Keratinocyte (primary cell): Measurements from ENCODE around the gene FANCD2. TPM values are rescaled to one million over a fixed set of nuclear protein-coding genes. Genes with fewer than 3 reads are reported as not detected.

Experiments used
- DNase-seq: peaks from one replicate; pipeline ENCODE4 v3.0.0-alpha.2; 2011; ENCODE audit warnings: low read depth, missing footprints, low spot score
- FAIRE-seq: peaks from 2 replicates; lab custom pipeline; 2011; peaks lifted over from hg19 to GRCh38; lab: Jason Lieb, UNC
- H2AFZ ChIP-seq: 2 replicates; pipeline ENCODE4 v1.6.0; 2012; ENCODE audit warnings: low read length, control low read depth, inconsistent platforms; ENCODE audit not compliant: control insufficient read depth
- H3K27ac ChIP-seq: 2 replicates; pipeline ENCODE4 v1.5.1; 2011; ENCODE audit warnings: low read length; ENCODE audit not compliant: control insufficient read depth, insufficient read depth
- H3K27me3 ChIP-seq: 3 replicates; pipeline ENCODE4 v1.6.0; 2011; ENCODE audit warnings: low read length; ENCODE audit not compliant: control insufficient read depth, insufficient read depth; ENCODE audit errors: extremely low read depth
- H3K36me3 ChIP-seq, 2 experiments: 2 replicates in 1 of 2; 3 replicates in 1 of 2; pipeline ENCODE4 v1.5.1; 2011; ENCODE audit warnings: low read length in 2 of 2, mild to moderate bottlenecking in 1 of 2; ENCODE audit not compliant: control insufficient read depth in 2 of 2, insufficient read depth in 2 of 2; ENCODE audit errors: extremely low read depth in 1 of 2
- H3K4me1 ChIP-seq: 3 replicates; pipeline ENCODE4 v1.5.1; 2011; ENCODE audit warnings: low read length; ENCODE audit not compliant: control insufficient read depth, insufficient read depth; ENCODE audit errors: extremely low read depth
- H3K4me2 ChIP-seq: 3 replicates; pipeline ENCODE4 v1.6.0; 2011; ENCODE audit warnings: low read depth, low read length; ENCODE audit not compliant: control insufficient read depth, insufficient read depth; ENCODE audit errors: extremely low read depth
- H3K4me3 ChIP-seq, 3 experiments: fragments of 200-600 bp in 1 of 3; sonication (generic) in 1 of 3; 2 replicates in 2 of 3; 3 replicates in 1 of 3; pipeline ENCODE4 v1.5.1; 2011 to 2016; ENCODE audit warnings: low read length in 3 of 3, mild to moderate bottlenecking in 3 of 3, control low read depth in 2 of 3, inconsistent platforms in 1 of 3, low read depth in 1 of 3, mixed read lengths in 1 of 3, mixed run types in 1 of 3, moderate library complexity in 1 of 3; ENCODE audit not compliant: control insufficient read depth in 2 of 3, insufficient read depth in 2 of 3; ENCODE audit errors: extremely low read depth in 1 of 3
- H3K79me2 ChIP-seq: 2 replicates; pipeline ENCODE4 v1.6.0; 2012; ENCODE audit warnings: low read length; ENCODE audit not compliant: control insufficient read depth, insufficient read depth
- H3K9ac ChIP-seq: 3 replicates; pipeline ENCODE4 v1.6.0; 2011; ENCODE audit warnings: low read length; ENCODE audit not compliant: control insufficient read depth, insufficient read depth; ENCODE audit errors: extremely low read depth
- H3K9me1 ChIP-seq: 3 replicates; pipeline ENCODE4 v1.6.0; 2011; ENCODE audit warnings: low read length; ENCODE audit not compliant: control insufficient read depth, insufficient read depth; ENCODE audit errors: extremely low read depth
- H3K9me3 ChIP-seq: 2 replicates; pipeline ENCODE4 v1.5.1; 2012; ENCODE audit warnings: low read depth, low read length; ENCODE audit not compliant: control insufficient read depth
- H4K20me1 ChIP-seq: 3 replicates; pipeline ENCODE4 v1.6.0; 2011; ENCODE audit warnings: low read length; ENCODE audit not compliant: control insufficient read depth, insufficient read depth; ENCODE audit errors: extremely low read depth
- EZH2 ChIP-seq: IDR thresholded peaks from one replicate; pipeline ENCODE4 v1.6.1; 2012; ENCODE audit warnings: inconsistent platforms, mild to moderate bottlenecking, low read length, moderate library complexity
- dilution Hi-C: fragments of 300-500 bp; cut with MboI; formaldehyde crosslinking; loops from one replicate; pipeline ENCODE4 v1.7.0; 2020; ENCODE audit warnings: low sequenced_read_pairs; ENCODE audit not compliant: extremely low pct_ligation_motif_present
- polyA minus RNA-seq, 3 experiments: library from RNA; depleted of rRNA, polyadenylated mRNA; stranded (reverse); fragments of >200 nt; gene quantifications; 1 replicate in 1 of 3; 2 replicates in 1 of 3; 3 replicates in 1 of 3; pipeline ENCODE4 v1.2.3, GENCODE V29; 2011
- polyA plus RNA-seq, 5 experiments: library from polyadenylated mRNA; depleted of rRNA in 3 of 5; stranded (reverse) in 3 of 5; stranded (forward) in 1 of 5; unstranded in 1 of 5; fragments of >200 nt; gene quantifications; 1 replicate in 1 of 5; 2 replicates in 3 of 5; 3 replicates in 1 of 5; pipeline versions ENCODE4 v1.2.1 to v1.2.3, GENCODE V29; 2011 to 2012; ENCODE audit warnings: missing spikeins in 2 of 5, low read depth in 1 of 5, low replicate concordance in 1 of 5
- TF ChIP-seq, protein P1 (sequence below), 3 experiments: IDR thresholded peaks in 1 of 3; conservative IDR thresholded peaks in 1 of 3; optimal IDR thresholded peaks in 1 of 3; 2 replicates in 2 of 3; 3 replicates in 1 of 3; pipeline versions ENCODE3 to v1.5.1; 2011; ENCODE audit warnings: low read length in 3 of 3, mild to moderate bottlenecking in 3 of 3, moderate library complexity in 2 of 3, control low read depth in 1 of 3, inconsistent platforms in 1 of 3; ENCODE audit not compliant: insufficient read depth in 2 of 3; ENCODE audit errors: extremely low read depth in 1 of 3

FANCD2 gene
- polyA plus RNA-seq, result 3.4 to 20.8 TPM (median 12.5 TPM) in 3 replicates
- polyA plus RNA-seq (2011; ENCODE audit: low read depth), result 2.5 TPM
- polyA plus RNA-seq (2011; cell fraction: cytosol; rRNA removed), result 3.3 and 4.3 TPM in 2 replicates
- 11.5 and 19.7 TPM in 2 replicates for polyA plus RNA-seq (2011; cell fraction: nucleus; rRNA removed)
- polyA plus RNA-seq (2012; ENCODE audit: low replicate concordance), result 2.1 and 11.7 TPM in 2 replicates
- 8.1 to 23.7 TPM (median 10.2 TPM) in 3 replicates for polyA minus RNA-seq
- 5.9 TPM for polyA minus RNA-seq (2011; cell fraction: cytosol; rRNA and poly(A)+ RNA removed)
- polyA minus RNA-seq (2011; cell fraction: nucleus; rRNA and poly(A)+ RNA removed), result 6.2 and 7.3 TPM in 2 replicates

DNA sequence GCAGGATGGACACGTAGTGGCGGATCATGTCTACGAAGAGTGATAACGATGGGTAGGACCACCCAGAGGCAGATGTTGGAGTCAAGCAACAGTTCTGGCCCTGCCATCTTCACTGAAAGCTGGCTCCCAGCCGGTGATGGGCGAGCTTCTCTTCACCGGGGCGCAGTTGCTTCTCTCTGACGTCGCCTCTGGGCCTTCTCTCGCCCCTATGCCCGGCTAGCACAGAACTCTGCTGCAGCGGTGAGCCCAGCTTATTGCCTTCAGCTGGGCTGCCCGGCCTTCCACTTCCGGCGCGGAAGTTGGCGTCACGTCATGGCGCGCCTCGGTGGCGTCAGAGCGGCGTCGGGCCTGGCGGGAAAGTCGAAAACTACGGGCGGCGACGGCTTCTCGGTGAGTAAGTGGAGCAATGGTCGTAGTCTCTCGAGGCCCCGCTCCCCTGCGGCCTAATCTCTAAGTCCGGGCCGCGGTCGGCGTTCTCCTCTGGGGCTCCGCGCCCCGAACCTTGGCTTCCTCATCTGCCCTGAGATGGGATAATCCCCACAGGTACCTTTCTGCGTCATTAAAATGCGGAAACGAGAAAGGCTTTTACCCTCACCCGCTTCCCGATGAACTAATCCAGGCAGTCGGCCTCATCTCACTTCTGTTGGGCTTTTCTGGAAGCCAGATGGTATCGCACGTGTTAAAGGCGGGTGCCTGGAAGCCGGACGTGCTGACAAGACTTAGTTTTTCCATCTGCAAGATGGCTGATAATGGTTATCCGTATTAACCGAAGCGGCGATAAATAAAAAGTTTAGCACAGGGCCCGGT lies at the start of gene FANCD2:
FANCD2 (plus strand) TSS at position 354 of the 807 bp plus-strand sequence. CDS start 2,221 bp downstream, outside the sequence.
- H3K27me3 ChIP-seq, result no peaks in the 10 kb centered on the region
- DNase-seq, result no peak
- no peak for FAIRE-seq
- H3K9me3 ChIP-seq, result no peaks in the 10 kb centered on the region
- peaks cover 9 to 13% of the 10 kb centered on the region in 2 experiments for H3K36me3 ChIP-seq
- H3K27ac ChIP-seq, result peak within 1 kb of the TSS; percentile 93
- H3K9me1 ChIP-seq, result peaks cover 3% of the 10 kb centered on the region
- H3K4me3 ChIP-seq, result peak within 1 kb of the TSS; percentile 81 to 99 (median 86)
- peaks cover 25% of the 10 kb centered on the region for H3K79me2 ChIP-seq
- peaks cover 25% of the 10 kb centered on the region for H3K4me1 ChIP-seq
- TF ChIP-seq, protein P1, sequence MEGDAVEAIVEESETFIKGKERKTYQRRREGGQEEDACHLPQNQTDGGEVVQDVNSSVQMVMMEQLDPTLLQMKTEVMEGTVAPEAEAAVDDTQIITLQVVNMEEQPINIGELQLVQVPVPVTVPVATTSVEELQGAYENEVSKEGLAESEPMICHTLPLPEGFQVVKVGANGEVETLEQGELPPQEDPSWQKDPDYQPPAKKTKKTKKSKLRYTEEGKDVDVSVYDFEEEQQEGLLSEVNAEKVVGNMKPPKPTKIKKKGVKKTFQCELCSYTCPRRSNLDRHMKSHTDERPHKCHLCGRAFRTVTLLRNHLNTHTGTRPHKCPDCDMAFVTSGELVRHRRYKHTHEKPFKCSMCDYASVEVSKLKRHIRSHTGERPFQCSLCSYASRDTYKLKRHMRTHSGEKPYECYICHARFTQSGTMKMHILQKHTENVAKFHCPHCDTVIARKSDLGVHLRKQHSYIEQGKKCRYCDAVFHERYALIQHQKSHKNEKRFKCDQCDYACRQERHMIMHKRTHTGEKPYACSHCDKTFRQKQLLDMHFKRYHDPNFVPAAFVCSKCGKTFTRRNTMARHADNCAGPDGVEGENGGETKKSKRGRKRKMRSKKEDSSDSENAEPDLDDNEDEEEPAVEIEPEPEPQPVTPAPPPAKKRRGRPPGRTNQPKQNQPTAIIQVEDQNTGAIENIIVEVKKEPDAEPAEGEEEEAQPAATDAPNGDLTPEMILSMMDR (optimal IDR thresholded peaks at IDR 0.05 in 1 of 3, IDR thresholded peaks at IDR 0.05 in 1 of 3, conservative IDR thresholded peaks at IDR 0.05 in 1 of 3; ENCODE audit: extremely low read depth in 1 of 3, insufficient read depth in 2 of 3, low read length in 3 of 3), result no peak
- TF ChIP-seq EZH2, result no peak
- peak within 1 kb of the TSS; percentile 94 for H3K9ac ChIP-seq
- H3K4me2 ChIP-seq, result peak within 1 kb of the TSS; percentile 90
- no peaks in the 10 kb centered on the region for H4K20me1 ChIP-seq
- H2AFZ ChIP-seq, result peak within 1 kb of the TSS; percentile 99
- dilution Hi-C loops, result no loop called here

DNA sequence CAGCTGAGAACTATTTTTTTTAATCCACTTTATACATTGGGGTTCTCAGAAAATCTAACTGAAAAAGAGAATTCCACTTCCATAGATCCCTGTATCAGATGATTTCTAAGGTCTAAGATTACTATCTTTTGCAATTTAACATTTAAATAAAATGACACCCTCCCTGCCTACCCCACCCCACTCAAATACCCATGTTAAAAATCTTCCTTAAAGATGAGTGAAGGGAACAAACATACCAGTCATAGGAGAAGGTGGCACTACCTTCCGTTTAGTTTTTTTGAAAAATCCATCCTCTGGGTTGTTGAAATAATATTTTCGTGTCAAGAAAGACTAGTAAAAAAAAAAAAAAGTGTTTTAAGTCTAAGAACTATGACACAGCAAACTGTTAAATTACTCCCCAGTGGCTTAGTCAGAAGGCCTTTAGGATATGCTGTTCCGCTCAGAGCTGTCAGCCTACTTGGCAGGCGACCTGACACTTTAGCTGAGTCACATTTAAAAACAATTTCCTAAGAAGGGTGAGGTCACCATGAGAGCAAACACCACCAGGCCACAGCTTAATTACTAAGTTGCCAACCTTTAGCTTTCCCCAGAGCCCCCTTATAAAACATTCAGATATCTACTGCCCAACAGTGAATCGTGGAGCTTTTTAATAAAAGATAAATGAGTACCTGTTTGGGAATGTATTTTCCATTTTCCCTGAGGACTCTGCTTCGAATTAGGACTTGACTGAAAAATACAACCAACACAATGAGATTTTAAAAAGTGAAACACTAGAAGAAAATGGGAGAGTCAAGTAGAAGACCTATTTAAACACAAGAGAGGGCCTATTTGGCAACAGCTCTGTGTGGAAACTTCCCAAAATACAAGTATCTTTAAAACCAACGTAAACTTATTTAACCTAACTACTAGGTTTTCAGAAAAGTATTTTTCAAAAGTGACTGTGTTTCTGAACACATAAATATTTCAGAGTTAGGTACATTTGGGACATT lies 49.2 kb upstream of the FANCD2 start:
- H3K79me2 ChIP-seq, result peaks cover 15% of the 10 kb centered on the region
- no peak overlapping the region for H3K4me3 ChIP-seq
- peaks cover 9 to 16% of the 10 kb centered on the region in 2 experiments for H3K36me3 ChIP-seq
- peak overlapping the region; percentile 78 for H3K27ac ChIP-seq
- FAIRE-seq, result peak; percentile 55
- H3K4me2 ChIP-seq, result peak overlapping the region; percentile 54
- H3K9me1 ChIP-seq, result peaks cover 4% of the 10 kb centered on the region
- peaks cover 16% of the 10 kb centered on the region for H3K4me1 ChIP-seq
- no peaks in the 10 kb centered on the region for H3K27me3 ChIP-seq
- H4K20me1 ChIP-seq, result no peaks in the 10 kb centered on the region
- H3K9ac ChIP-seq, result peak overlapping the region; percentile 47
- peak; percentile 78 for DNase-seq
- no peaks in the 10 kb centered on the region for H3K9me3 ChIP-seq
- TF ChIP-seq, protein P1 (optimal IDR thresholded peaks at IDR 0.05 in 1 of 3, IDR thresholded peaks at IDR 0.05 in 1 of 3, conservative IDR thresholded peaks at IDR 0.05 in 1 of 3; ENCODE audit: extremely low read depth in 1 of 3, insufficient read depth in 2 of 3, low read length in 3 of 3), result no peak
- no peak for TF ChIP-seq EZH2
- H2AFZ ChIP-seq, result no peak overlapping the region
- dilution Hi-C loops, result no loop called here
